GF-D8 (cell line): ENCODE results near the gene RGS3.
"Not testable (repeated sequence)": the region's sequence is repeated elsewhere in the genome, so short reads cannot be mapped to it uniquely, and the experiment has no call there.

Source experiments
- DNase-seq: peaks from one replicate; lab custom pipeline; 2025; lab: John Stamatoyannopoulos, UW

RGS3 gene

GRCh38 chr9:113488490-113488889 is 25.0 kb downstream of the RGS3 start:
- DNase-seq = no peak

GRCh38 chr9:113491147-113491546 is 27.6 kb downstream of the RGS3 start:
- DNase-seq = not testable (repeated sequence)

DNA sequence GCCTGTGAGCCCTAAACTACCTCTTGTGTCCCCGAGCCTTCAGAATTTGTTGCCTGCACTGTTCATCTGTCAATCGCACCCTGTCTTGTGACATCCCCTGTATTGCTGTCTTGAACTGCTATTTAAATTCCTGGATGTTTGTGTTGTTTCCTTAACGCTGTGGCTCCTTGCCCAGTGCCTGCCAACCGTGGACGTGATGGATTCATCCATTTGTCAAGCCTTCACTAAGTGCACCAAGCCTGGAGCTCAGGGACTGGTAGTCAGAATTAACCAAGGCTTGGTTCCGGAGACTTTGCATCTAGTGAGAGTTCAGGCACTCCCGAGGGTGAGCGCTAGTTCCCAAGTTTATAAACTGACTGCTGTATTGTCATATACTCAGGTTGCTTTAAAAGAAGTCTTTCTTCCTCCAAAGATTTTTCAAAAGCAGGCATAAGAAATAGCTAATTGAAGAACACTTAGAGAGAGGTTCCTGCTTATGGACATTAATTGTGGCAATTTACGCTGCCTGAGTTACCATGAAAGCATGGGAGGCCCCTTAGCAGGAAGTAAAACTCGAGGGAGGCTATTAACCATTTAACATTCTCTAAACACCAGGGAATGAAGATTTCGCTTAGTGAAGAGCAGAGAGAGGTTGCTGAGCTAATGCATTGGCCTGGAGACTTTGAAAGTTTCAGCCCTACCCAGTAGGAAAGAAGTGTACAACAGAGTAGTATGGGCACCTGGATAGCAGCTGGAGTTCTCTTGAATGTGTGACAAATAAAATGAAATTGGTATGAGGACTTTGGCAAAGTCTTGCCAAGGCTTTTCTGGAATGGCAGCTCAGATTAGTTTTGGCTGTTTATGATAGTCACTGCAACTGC is 29.0 kb downstream of the RGS3 start:
- no peak for DNase-seq

DNA sequence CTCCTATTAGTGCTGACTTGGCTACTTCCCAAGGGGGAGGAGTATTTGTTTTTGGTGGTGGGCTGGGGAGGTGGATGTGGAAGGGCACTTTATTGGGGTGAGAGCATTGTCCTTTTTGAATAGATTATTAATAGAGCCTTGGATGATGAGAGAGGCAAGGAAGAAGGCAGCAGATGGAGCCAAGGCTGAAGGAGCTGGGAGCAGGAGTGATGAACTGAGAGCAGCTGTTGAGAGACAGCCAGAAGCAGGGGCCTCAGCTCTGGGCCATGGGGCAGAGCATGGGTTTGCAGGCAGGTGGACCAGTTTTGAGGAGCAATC is 29.6 kb downstream of the RGS3 start:
- no peak for DNase-seq

DNA sequence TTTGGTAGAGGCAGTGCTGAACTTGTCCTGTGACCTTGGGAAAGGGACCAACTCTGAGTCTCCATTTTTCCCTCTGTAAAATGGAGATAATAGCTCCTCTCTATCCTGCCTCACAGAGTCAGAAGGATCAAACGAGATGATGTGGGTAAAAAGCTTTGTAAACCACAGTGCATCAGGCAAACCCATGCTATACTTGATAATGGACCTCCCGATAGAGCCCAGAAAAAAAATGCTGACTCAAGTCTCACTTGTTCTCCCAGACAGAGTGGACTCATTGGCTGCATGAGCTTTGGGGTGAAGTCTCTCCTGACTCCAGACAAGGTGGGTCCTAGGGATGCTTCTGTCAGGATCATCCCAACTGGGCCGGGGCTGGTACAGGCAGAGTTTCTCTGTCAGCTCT is 32.0 kb downstream of the RGS3 start:
- DNase-seq = no peak

DNA sequence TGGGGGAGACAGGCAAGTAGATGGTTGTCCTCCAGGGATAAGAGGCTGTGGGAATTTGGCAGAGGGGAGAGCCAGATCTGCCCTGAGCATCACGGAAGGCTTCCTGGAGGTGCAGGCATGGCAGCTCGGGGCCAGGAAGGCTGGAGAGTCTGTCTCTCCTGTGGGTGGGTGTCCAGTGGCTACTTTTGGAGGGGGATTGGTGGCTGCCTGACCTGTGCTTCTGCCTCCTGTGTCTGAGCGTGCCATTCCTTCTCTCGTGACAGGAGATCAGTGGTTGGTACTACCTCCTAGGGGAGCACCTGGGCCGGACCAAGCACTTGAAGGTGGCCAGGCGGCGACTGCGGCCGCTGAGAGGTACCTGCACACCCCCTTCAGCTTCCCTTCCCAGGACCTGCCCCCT is 33.5 kb downstream of the RGS3 start:
- no peak for DNase-seq

DNA sequence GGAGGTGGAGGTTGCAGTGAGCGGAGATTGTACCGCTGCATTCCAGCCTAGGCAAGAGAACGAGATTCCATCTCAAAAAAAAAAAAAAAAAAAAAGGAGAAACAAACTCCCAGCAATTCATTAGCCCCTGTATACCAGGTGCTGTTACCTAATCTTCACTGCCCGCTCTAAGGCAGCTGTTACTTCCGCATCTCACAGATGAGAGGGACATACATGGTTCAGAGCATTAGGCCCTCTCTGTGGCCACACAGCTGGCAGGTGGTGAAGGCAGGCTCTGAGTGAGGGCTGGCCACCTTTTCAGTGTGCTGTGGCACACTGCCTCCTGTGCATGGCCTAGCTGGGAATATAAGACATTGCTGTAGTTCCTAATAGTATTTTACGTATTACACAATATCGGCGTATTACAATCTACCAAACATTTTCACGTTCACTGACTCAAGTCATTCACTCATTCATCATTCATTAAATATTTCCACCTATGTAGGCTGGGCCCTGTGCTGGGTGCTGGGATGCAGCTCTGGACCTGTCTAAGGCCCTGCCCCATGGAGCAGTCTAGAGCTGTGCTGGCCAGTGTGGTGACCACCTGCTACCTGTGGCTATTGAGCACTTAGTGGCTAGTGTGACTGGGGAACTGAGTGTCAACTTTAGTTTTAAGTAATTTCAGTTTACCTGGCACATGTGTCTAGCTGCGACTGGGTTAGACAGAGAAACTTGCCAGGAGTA is 35.8 kb downstream of the RGS3 start:
- DNase-seq = no peak

DNA sequence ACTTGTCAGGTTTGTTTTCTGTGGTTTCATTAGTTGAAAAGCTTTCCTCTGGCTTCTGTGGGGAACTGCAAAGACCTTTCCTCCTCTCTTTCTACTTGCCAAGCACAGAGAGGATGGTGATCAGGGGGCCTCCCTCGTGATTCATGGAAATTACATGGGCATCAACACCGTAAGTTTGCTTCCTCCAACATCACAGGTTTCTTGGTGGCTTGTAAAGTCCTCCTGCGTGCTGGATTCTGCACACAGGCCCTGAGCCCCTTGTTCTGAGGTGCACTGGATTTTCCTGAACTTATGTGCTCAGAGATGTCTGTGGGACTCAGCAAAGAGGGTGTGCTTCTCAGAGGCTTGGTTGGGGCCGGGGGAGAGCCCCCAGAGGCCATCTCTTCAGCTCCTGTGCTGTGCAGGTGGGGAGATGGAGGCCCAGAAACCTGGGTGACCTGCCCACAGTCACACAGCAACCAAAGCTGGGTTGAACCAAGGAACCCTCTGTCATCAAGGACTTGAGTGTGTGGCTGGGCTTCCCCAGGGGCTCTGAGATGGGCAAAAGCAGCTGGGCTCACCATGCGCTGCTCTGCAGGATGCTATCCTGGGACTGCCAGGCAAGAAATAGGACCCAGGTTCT is 36.5 kb downstream of the RGS3 start:
- DNase-seq = no peak

DNA sequence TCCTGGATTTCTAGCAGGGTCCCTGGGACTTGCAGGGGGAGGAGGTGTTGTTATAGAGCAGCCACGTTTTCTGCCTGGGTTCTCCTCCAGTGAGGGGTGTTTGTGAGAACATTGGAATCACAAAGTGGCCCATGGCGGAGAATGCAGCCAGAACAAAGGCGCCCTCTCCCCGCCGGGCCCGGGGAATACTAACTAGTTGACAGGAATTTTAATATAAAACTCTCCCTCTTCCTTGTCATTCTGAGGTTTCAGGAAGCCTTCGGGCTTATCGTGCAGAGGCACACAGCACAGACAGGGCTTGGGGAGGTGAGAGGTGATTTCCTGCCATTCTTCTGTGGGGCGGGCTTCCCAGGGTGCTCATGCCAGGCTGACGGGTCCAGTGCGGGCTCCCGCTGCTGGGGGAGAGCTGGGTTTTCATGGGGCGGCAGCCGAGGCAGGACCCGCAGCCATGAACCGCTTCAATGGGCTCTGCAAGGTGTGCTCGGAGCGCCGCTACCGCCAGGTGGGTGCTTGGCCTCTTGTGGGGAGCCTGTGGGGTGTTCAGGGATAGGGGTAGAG is 37.7 kb downstream of the RGS3 start:
- DNase-seq = no peak

DNA sequence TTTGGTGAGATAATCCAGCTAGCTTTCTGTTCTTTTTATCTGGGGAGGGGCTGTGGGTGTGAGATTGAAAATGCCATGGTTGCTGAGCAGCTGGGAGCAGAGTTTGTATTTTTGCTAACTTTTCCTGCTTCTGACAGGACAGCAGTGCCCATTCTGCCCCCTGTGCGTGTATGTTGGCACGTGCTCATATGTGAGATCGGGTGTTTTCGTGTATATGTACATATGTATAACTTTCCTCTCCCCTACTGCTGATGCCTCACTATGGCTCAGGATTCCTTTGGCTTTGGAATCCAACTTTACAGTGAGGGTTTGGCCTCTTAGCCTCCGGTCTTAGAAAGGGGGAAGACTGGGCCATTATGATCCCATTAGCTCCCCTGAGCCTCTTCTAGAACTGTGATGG is 38.3 kb downstream of the RGS3 start:
- DNase-seq = no peak

DNA sequence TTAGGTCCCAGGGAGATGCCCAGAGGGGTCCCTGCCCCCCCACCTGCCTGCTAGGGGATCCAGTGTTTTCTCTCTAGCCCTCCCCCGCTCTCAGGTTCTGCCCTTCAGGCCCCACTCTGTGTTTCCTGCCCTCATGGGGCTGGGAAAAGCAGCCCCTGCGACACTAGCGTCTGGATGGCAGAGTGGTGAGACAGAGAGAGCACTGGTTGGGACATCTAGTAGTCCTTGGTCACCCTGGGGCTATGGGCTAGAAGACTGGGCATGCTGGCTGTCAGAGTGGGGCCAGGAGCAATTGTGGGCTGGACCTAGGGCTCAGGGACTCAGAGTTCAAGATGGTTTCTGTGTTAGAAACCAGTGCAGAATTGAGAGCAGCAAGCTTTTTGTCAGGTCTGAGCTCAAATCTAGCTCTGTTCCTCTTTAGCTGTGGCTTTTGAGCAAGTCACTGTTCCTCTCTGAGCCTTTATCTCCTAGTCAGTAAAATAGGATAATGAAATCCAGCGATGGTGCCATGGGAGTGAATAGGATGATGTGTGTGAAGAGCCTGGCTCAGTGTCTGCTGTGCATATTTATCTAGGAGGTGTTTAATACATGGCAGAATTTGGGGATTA is 39.0 kb downstream of the RGS3 start:
- DNase-seq = no peak

GRCh38 chr9:113503131-113503541 is 39.6 kb downstream of the RGS3 start:
- DNase-seq = no peak

GRCh38 chr9:113503613-113504211 is 40.2 kb downstream of the RGS3 start:
- no peak for DNase-seq

DNA sequence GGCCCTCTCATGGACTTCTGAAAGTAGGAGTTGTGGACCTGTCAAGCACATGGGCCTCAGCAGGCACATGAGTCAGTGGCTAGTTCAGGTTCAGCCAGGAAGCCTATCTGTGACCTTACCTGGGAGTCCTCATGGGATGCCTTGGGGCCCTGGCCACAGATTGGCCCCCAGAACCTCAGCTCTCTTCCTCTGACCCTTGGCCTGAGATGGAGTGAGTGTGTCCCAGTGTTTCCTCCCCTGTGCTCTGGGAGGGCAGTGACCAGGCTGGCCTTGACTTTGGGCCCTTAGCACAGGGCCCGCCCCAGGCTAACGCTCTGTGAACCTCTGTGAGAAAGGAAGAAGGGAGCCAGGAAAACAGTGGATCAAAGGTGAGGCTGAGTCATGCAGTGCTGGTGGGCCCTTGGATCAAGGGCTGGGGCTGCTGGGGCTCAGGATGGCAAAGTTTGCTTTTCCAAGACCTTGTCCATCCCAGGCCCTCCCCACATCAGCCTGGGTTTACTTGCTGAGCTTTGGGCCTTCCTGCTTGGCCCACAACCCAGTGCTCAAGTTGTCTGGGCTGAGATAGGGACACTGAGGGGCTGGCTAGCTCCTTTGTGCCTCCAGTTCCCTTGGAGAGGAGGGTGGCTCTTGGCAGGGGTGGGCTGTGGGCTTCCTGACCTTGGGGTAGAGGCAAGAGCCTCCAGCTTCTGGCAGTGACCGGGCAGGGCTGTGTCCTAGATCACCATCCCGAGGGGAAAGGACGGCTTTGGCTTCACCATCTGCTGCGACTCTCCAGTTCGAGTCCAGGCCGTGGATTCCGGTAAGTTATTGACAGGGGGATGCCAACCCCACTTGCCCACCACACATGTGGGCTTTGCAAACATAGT is 41.4 kb downstream of the RGS3 start:
- no peak for DNase-seq

GRCh38 chr9:113506090-113506589 is 42.6 kb downstream of the RGS3 start:
- DNase-seq = no peak

DNA sequence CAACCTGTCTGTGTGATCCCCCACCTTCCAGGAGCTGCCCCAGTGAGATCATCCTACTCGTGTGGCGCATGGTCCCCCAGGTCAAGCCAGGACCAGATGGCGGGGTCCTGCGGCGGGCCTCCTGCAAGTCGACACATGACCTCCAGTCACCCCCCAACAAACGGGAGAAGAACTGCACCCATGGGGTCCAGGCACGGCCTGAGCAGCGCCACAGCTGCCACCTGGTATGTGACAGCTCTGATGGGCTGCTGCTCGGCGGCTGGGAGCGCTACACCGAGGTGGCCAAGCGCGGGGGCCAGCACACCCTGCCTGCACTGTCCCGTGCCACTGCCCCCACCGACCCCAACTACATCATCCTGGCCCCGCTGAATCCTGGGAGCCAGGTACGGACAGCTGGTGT is 43.7 kb downstream of the RGS3 start:
- DNase-seq = no peak

GRCh38 chr9:113508111-113508749 is 44.7 kb downstream of the RGS3 start:
- no peak for DNase-seq

- no peak for DNase-seq
Measured at GRCh38 chr9:113509463-113509862, 45.9 kb downstream of the RGS3 start.

DNA sequence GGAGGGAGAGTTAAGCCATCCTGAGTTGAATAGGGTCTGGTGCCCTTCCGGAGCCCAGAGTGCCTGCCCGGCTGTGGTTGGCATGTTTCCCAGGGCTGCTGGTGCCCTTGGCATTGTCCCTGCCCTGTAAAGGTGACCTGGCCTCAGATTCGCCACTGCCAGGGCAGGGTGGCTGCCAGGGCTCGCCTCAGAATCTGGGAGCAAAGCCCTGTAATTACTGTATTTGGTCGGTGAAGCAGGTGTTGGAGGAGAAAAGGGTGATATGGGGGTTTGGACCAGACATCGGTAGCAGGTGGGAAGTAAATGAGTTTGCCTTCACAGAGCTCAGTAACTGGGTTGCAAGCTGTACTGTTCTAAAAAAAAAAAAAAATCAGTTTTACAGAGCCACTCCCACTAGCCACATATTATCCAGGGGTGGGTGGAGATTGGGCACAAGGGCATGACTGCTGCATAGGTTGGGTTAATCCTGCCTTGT is 47.6 kb downstream of the RGS3 start:
- no peak for DNase-seq
